NCI-H1417 (cell line): Measurements from ENCODE around the gene ADGRE3.
"Not testable (repeated sequence)": the region's sequence is repeated elsewhere in the genome, so short reads cannot be mapped to it uniquely, and the experiment has no call there.

Source experiments
- DNase-seq, 3 experiments: peaks; one replicate each; lab custom pipeline; 2025; lab: John Stamatoyannopoulos, UW

Gene ADGRE3

GRCh38 chr19:14661372-14661924 lies 13.2 kb downstream of the ADGRE3 start:
- DNase-seq, result no peak

DNA sequence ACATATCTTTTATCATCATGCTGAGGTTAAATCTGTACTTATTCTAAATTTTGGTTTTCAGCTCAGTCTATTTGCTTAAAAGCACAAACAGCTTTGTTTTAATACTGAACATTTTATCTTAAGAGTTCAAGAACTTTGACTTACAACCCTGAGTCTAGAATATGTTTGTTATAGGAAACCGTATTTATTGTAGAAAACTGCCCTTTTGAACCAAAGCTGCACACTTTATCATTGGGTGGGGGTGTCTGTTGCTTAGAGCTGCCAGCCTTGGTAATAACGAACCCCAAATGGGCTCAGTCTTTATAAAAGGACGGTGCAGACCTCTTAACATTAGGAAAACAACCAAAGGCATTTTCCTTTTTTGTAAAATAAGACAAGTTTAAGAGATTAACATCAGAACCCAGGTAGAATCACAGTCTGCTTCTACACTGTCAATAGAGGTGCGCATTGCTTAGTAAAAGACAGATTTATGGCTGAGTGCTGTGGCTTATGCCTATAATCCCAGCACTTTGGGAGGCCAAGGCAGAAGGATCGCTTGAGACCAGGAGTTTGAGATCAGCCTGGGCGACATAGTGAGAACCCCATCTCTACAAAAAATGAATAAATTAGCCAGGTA lies 14.7 kb downstream of the ADGRE3 start:
- DNase-seq, result no peak

DNA sequence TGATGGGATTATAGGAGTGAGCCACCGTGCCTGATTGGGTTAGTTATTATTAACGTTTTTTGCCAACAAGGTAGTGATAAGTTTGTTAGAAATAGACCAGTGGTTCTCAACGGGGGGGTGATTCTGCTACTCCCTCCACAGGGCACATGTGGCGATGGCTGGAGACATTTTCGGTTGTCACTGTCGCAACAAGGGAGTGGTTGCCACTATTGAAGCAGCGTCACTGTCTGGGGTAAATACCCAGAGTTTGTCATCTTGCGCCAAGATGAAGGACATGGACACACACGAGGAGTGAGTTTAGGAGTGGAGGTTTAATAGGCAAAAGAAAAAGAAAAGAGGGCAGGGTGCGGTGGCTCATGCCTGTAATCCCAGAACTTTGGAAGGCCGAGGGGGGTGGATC lies 18.9 kb downstream of the ADGRE3 start:
- DNase-seq, result no peak

- DNase-seq, result no peak
These were observed 19.7 kb downstream of the ADGRE3 start for GRCh38 chr19:14654786-14655560.

GRCh38 chr19:14650161-14650560 lies 24.5 kb downstream of the ADGRE3 start:
- DNase-seq, result no peak

GRCh38 chr19:14649020-14649419 lies 25.6 kb downstream of the ADGRE3 start:
- no peak for DNase-seq

DNA sequence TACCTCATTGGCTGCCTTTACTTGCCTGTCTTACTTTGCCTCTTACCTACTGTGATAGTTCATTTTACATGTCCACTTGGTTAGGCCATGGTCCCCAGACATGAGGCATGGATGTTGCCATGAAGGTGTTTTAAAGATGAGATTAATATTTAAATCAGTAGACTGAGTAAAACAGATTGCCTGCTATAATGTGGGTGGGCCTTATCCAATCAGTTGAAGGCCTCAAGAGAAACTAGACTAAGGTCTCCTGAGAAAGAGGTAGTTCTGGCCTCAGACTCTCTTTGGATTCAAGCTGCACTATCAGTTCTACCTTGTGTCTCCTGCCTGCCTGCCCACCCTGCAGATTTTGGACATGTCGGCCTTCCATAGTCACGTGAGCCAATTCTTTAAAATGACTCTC lies 26.1 kb downstream of the ADGRE3 start:
- no peak for DNase-seq

GRCh38 chr19:14639536-14640277 lies 34.9 kb downstream of the ADGRE3 start:
- DNase-seq, result no peak

GRCh38 chr19:14632286-14632685 lies 42.4 kb downstream of the ADGRE3 start:
- DNase-seq, result peak in 1 of 3 experiments; percentile 13

DNA sequence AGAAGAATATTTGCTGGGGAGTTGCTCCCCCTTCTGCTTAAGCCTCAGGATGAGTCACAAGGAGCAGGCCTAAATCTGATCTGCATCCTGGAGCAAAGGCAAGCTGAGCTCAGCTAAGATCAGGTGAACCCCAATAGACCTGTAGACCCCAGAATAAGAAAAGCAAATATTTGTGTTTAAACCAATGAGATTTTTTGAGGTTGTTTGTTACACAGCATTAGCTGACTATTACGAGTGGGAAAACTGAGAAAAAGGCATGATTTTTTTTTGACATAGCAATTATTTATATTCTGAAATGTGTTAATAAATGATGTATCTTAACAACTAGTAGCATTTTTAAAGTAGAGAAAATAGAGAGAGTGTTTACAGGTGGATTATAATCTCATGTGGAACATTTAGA lies 45.1 kb downstream of the ADGRE3 start:
- no peak for DNase-seq

GRCh38 chr19:14624491-14624890 lies 50.2 kb downstream of the ADGRE3 start:
- not testable (repeated sequence) for DNase-seq

GRCh38 chr19:14619404-14619803 lies 55.2 kb downstream of the ADGRE3 start:
- no peak for DNase-seq

DNA sequence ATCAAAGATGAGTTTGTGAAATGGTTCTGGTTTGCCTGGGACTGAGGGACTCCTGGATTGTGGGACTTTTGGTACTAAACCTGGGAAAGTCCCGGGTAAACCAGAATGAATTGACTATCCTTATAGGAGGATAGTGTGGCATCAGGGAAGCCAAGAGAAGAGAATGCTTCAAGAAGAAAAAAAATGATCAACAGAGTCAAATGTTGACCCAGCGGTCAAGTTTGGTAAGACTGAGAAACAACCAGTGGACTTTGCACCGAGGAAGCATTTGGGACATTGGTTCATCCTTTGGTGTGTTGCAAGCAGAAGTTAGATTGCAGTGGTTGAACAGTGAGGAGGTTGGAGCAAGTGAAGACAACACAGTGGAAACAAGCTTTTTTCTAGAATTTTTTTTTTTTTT lies 58.2 kb downstream of the ADGRE3 start:
- no peak for DNase-seq

- DNase-seq, result no peak
These were observed 59.0 kb downstream of the ADGRE3 start for GRCh38 chr19:14615623-14616022.

GRCh38 chr19:14614099-14614412 lies 60.6 kb downstream of the ADGRE3 start:
- no peak for DNase-seq

GRCh38 chr19:14613399-14614098 lies 61.1 kb downstream of the ADGRE3 start:
- not testable (repeated sequence) for DNase-seq

DNA sequence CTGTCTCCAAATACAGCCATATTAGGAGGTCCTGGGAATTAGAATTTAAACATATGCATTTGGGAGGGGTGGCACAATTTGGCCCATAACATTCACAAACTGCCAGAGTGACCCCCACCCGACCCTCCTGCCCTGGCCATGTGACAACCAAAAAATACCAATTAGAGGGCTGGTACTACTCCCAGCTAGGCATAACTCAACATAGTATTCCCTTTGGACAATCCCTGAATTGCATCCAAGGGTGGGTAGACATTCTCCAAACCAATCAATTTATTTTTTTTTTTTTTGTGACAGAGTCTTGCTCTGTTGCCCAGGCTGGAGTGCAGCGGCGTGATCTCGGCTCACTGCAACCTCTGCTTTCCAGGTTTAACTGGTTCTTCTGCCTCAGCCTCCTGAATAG lies 62.0 kb downstream of the ADGRE3 start:
- DNase-seq, result no peak

GRCh38 chr19:14612242-14612641 lies 62.4 kb downstream of the ADGRE3 start:
- DNase-seq, result not testable (repeated sequence)

DNA sequence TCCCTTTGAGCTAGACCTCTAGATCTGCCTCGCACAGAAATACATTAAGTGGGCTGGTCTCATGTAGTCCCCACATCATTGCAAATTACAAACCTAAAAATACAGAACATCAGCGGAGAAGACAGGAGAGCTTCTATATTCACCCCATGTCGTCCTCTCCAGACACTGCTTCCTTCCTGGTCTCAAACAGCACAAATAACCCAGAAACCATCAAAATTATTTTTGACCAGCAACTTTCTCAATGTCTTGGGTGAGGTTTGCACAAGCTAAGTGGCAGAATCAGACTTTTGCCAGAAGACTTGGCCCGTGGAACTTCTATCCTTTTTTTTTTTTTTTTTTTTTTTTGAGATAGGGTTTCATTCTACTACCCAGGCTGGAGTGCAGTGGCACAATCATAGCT lies 63.6 kb downstream of the ADGRE3 start:
- DNase-seq, result no peak

DNA sequence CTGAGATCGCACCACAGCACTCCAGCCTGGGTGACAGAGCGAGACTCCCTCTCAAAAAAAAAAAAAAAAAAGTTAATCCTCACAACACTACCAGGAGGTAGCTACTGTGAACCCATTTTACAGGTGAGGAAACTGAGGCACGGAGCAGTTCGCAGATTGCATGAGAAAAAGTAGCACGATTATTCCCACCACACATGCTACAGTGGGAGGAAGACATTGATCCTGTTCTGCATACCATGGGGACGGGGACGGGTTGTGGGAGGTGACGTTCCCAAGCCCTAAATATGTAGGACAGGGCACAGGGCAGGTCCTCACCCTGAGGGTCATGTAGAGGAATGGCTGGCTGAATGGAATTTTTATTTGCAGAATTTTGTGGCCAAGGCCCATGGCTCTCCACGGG lies 68.0 kb downstream of the ADGRE3 start:
- DNase-seq, result no peak

DNA sequence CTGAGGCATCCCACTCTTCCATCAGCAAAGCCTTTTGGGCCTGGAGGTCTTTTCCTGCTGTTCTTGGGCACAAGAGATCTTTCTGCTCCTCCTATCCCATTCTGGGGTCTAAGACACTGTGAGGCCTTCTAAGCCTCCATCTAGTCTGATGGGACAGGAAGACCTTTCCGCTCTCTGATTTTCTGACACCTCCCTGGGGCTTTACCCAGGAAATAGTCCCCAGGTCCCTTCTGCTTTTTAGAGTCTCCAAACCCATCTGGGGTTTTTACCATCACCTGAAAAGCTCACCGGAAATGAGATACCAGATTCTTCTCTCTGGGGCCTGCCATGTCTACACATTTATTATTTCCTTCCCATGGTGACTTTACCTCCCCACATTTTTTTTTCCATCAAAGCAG lies 70.7 kb downstream of the ADGRE3 start:
- DNase-seq, result no peak

- DNase-seq, result no peak
These were observed 75.0 kb downstream of the ADGRE3 start for GRCh38 chr19:14599548-14600147.
